ENCODE measurements around the gene MKRN2. TPM values are rescaled to one million over a fixed set of nuclear protein-coding genes. Genes with fewer than 3 reads are reported as not detected.

MKRN2 gene
- total and polyA plus RNA-seq, 2 of the 4 experiments (the other 2 are of a cell fraction), result 44.4 to 65.6 TPM

- no peaks in the 10 kb centered on the region for H3K9me3 ChIP-seq (ENCODE audit: control insufficient read depth, insufficient read depth, low read length)
- no peak for ATAC-seq (ENCODE audit: low read depth)
- no peak overlapping the region for H2BK20ac ChIP-seq (ENCODE audit: low read depth, low read length)
- ChIA-PET POLR2A (ENCODE audit: unreplicated experiment) (interaction anchor here (0.5 to 0.6 kb wide), 2 partner anchors 18 to 196 kb away, joined by 3 to 4 read pairs; no protein-coding TSS in a partner anchor), CTCF (no interaction called here)
- no peak for DNase-seq
- no peak overlapping the region for H2AK5ac ChIP-seq (ENCODE audit: low read depth, low read length)
- H3K14ac ChIP-seq (replicated peaks; ENCODE audit: low read depth, low read length), result no peak overlapping the region
- H4K91ac ChIP-seq (ENCODE audit: insufficient read depth, low read depth, low read length), result no peak overlapping the region
- H3K4me2 ChIP-seq (ENCODE audit: low read depth, low read length), result no peak overlapping the region
- no peak overlapping the region for H3K27ac ChIP-seq (ENCODE audit: insufficient read depth, low read length)
- no peak overlapping the region for H3K56ac ChIP-seq (ENCODE audit: extremely low read depth, insufficient read depth, low read length)
- BruUV-seq (replicated peaks), result no TSS peak
- dilution Hi-C loops (cut with HindIII; ENCODE audit: low sequenced_read_pairs, unreplicated experiment) (no loop called here), in situ Hi-C loops (cut with MboI; ENCODE audit: low sequenced_read_pairs) (no loop called here), intact Hi-C loops (cut with micrococcal nuclease) (loop anchor here (5.0 kb wide), 1 partner anchor 441 kb away; no protein-coding TSS in a partner anchor)
- H3K9ac ChIP-seq (ENCODE audit: low read depth, low read length), result no peak overlapping the region
- H2AK9ac ChIP-seq (replicated peaks; ENCODE audit: low read depth, low read length, poor library complexity), result no peak overlapping the region
- no CpG with 5 or more reads among the region's 2 CpGs for WGBS, 2 experiments (ENCODE audit: extremely low coverage in 2 of 2, insufficient read length in 1 of 2)
- peaks cover 22% of the 10 kb centered on the region for H3K9me1 ChIP-seq (ENCODE audit: insufficient read depth, low read length)
- H2BK15ac ChIP-seq (ENCODE audit: low read depth, low read length), result no peak overlapping the region
- H4K20me1 ChIP-seq (ENCODE audit: insufficient read depth, low read length), result peaks cover 48% of the 10 kb centered on the region
- H3K23ac ChIP-seq (ENCODE audit: low read depth, low read length), result no peak overlapping the region
- no peak overlapping the region for H2BK120ac ChIP-seq (ENCODE audit: low read depth, low read length)
- no peak overlapping the region for H3K4ac ChIP-seq (ENCODE audit: low read depth, low read length)
- peaks cover 25% of the 10 kb centered on the region for H3K4me1 ChIP-seq (ENCODE audit: control insufficient read depth, insufficient read depth, low read length)
- peaks cover 27 to 79% of the 10 kb centered on the region in 2 experiments for H3K79me1 ChIP-seq (ENCODE audit: low read depth in 1 of 2, low read length in 2 of 2)
- no peak overlapping the region for H3K4me3 ChIP-seq (ENCODE audit: insufficient read depth, low read depth, low read length)
- TF ChIP-seq RFX5 (IDR thresholded peaks at IDR 0.05; ENCODE audit: low read depth, low read length), result no peak
- TF ChIP-seq POLR2A (IDR thresholded peaks at IDR 0.05; ENCODE audit: low read depth, low read length), result no peak
- TF ChIP-seq, protein P1, sequence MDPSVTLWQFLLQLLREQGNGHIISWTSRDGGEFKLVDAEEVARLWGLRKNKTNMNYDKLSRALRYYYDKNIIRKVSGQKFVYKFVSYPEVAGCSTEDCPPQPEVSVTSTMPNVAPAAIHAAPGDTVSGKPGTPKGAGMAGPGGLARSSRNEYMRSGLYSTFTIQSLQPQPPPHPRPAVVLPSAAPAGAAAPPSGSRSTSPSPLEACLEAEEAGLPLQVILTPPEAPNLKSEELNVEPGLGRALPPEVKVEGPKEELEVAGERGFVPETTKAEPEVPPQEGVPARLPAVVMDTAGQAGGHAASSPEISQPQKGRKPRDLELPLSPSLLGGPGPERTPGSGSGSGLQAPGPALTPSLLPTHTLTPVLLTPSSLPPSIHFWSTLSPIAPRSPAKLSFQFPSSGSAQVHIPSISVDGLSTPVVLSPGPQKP (IDR thresholded peaks at IDR 0.05; ENCODE audit: borderline replicate concordance, low read depth, low read length), result no peak
- TF ChIP-seq CTCF (conservative IDR thresholded peaks at IDR 0.05; ENCODE audit: low read depth, low read length), result peak; percentile 25; the same call in 1 of the 2 replicates
- no peak for TF ChIP-seq FOS (IDR thresholded peaks at IDR 0.05; ENCODE audit: low read depth, low read length)
- no peak for TF ChIP-seq MXI1 (IDR thresholded peaks at IDR 0.05; ENCODE audit: borderline replicate concordance, low read depth, low read length)
- peak; percentile 12; the same call in 1 of the 2 replicates for TF ChIP-seq SMC3 (IDR thresholded peaks at IDR 0.05; ENCODE audit: low read depth, low read length)
- TF ChIP-seq, protein P2, sequence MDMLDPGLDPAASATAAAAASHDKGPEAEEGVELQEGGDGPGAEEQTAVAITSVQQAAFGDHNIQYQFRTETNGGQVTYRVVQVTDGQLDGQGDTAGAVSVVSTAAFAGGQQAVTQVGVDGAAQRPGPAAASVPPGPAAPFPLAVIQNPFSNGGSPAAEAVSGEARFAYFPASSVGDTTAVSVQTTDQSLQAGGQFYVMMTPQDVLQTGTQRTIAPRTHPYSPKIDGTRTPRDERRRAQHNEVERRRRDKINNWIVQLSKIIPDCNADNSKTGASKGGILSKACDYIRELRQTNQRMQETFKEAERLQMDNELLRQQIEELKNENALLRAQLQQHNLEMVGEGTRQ (IDR thresholded peaks at IDR 0.05; ENCODE audit: low read depth, low read length), result no peak
- 0 out of 2 replicates have a peak, but pooled peaks have one; percentile 5 for TF ChIP-seq RAD21 (IDR thresholded peaks at IDR 0.05; ENCODE audit: low read length)
- H2AFZ ChIP-seq (replicated peaks; ENCODE audit: low read length, poor library complexity), result no peak overlapping the region
- no peak overlapping the region for H3K18ac ChIP-seq (ENCODE audit: low read depth, low read length)
- H4K5ac ChIP-seq (ENCODE audit: low read depth, low read length), result no peak overlapping the region
- H3K36me3 ChIP-seq (ENCODE audit: control insufficient read depth, insufficient read depth, low read length), result peaks cover 53% of the 10 kb centered on the region
- no peak overlapping the region for H4K8ac ChIP-seq (ENCODE audit: low read depth in 2 of 2, low read length in 2 of 2)
- no peak overlapping the region for H2BK5ac ChIP-seq (ENCODE audit: low read depth, low read length, poor library complexity, severe bottlenecking)
- H3K27me3 ChIP-seq (ENCODE audit: control insufficient read depth, insufficient read depth, low read length), result no peaks in the 10 kb centered on the region
Observed at GRCh38 chr3:12578742-12579141, 21.9 kb downstream of the MKRN2 start.

Measured in IMR-90 (cell line).